GM12878 (cell line): ENCODE data around the gene ATXN7L1. TPM values are rescaled to one million over a fixed set of nuclear protein-coding genes. Genes with fewer than 3 reads are reported as not detected.

Experiments used
- ATAC-seq: fragments of 200-7000 bp; cut with Tn5 transposase; 3 replicates; pipeline ENCODE4 v1.9.1; 2020; ENCODE audit warnings: mild to moderate bottlenecking, moderate library complexity
- BruUV-seq: library from RNA; stranded (reverse); fragments of 400-500 nt; replicated peaks from 2 replicates; lab custom pipeline; 2021; lab: Mats Ljungman, UMichigan
- CTCF ChIA-PET: fragments of 300-600 bp; sonication (Branson Sonifier 250); formaldehyde crosslinking; extraction: SDS; loops from one replicate; lab custom pipeline; 2021; ENCODE audit warnings: inconsistent platforms; lab: Yijun Ruan, JAX
- POLR2A ChIA-PET: fragments of 350-600 bp; formaldehyde crosslinking; extraction: SDS; loops from one replicate; lab custom pipeline; 2021; ENCODE audit warnings: inconsistent platforms; lab: Charles Lee
- RAD21 ChIA-PET: fragments of 300-600 bp; sonication (Branson Sonifier 250); formaldehyde crosslinking; loops from one replicate; lab custom pipeline; 2023; ENCODE audit warnings: antibody characterized with exemption; ENCODE audit not compliant: unreplicated experiment; lab: Charles Lee
- SMC1A ChIA-PET: fragments of 300-600 bp; sonication (Branson Sonifier 250); formaldehyde crosslinking; loops from one replicate; lab custom pipeline; 2023; ENCODE audit not compliant: unreplicated experiment, uncharacterized antibody; lab: Charles Lee
- DNase-seq: peaks from one replicate; pipeline ENCODE4 v3.0.0-alpha.2; 2011; ENCODE audit warnings: low read depth, low spot score
- FAIRE-seq: peaks from 3 replicates; lab custom pipeline; 2011; peaks lifted over from hg19 to GRCh38; lab: Jason Lieb, UNC
- H2AFZ ChIP-seq: 2 replicates; pipeline ENCODE4 v1.6.0; 2011; ENCODE audit warnings: low read depth, low read length, control low read depth; ENCODE audit not compliant: control insufficient read depth
- H3K27ac ChIP-seq: 2 replicates; pipeline ENCODE4 v1.5.1; 2011; ENCODE audit warnings: control low read depth; ENCODE audit not compliant: control insufficient read depth, insufficient read depth
- H3K27me3 ChIP-seq, 2 experiments: replicated peaks in 1 of 2; 2 replicates each; pipeline versions ENCODE4 v1.6.0 to v1.6.1; 2011; ENCODE audit warnings: low read length in 1 of 2; ENCODE audit not compliant: control insufficient read depth in 2 of 2, insufficient read depth in 2 of 2
- H3K36me3 ChIP-seq, 2 experiments: 2 replicates each; pipeline ENCODE4 v1.5.1; 2011; ENCODE audit warnings: low read length in 1 of 2; ENCODE audit not compliant: control insufficient read depth in 2 of 2, insufficient read depth in 2 of 2
- H3K4me1 ChIP-seq: 2 replicates; pipeline ENCODE4 v1.6.1; 2011; ENCODE audit warnings: mild to moderate bottlenecking, low read length, moderate library complexity, mixed read lengths; ENCODE audit not compliant: control insufficient read depth, insufficient read depth
- H3K4me2 ChIP-seq: 2 replicates; pipeline ENCODE4 v1.6.0; 2011; ENCODE audit warnings: control low read depth; ENCODE audit not compliant: control insufficient read depth, insufficient read depth
- H3K4me3 ChIP-seq: fragments of 200-600 bp; sonication (generic); 2 replicates; pipeline ENCODE4 v1.5.1; 2016
- H3K79me2 ChIP-seq: 2 replicates; pipeline ENCODE4 v1.6.0; 2011; ENCODE audit warnings: low read length; ENCODE audit not compliant: control insufficient read depth, insufficient read depth
- H3K9ac ChIP-seq: 2 replicates; pipeline ENCODE4 v1.8.0; 2011; ENCODE audit warnings: low read length, control low read depth, mixed read lengths; ENCODE audit not compliant: control insufficient read depth, insufficient read depth
- H3K9me3 ChIP-seq: replicated peaks from 3 replicates; pipeline ENCODE4 v1.5.1; 2011; ENCODE audit warnings: mild to moderate bottlenecking, low read length; ENCODE audit not compliant: control insufficient read depth, insufficient read depth
- H4K20me1 ChIP-seq: 2 replicates; pipeline ENCODE4 v1.6.0; 2011; ENCODE audit not compliant: control insufficient read depth, insufficient read depth
- BCLAF1 ChIP-seq: fragments of 450-650 bp; IDR thresholded peaks from 2 replicates; pipeline ENCODE4 v1.6.1; 2017; ENCODE audit warnings: antibody characterized with exemption, mild to moderate bottlenecking, moderate library complexity
- BMI1 ChIP-seq: fragments of 450-650 bp; IDR thresholded peaks from 2 replicates; pipeline ENCODE4 v1.6.1; 2016; ENCODE audit warnings: mild to moderate bottlenecking, moderate library complexity, borderline replicate concordance
- CBX3 ChIP-seq: fragments of 200-600 bp; sonication (generic); IDR thresholded peaks from 2 replicates; pipeline ENCODE4 v1.6.1; 2016; ENCODE audit warnings: low read depth, borderline replicate concordance
- CEBPZ ChIP-seq: fragments of 150-350 bp; IDR thresholded peaks from 2 replicates; pipeline ENCODE4 v1.6.1; 2016; ENCODE audit warnings: low read depth, low read length
- HSF1 ChIP-seq: fragments of 150-350 bp; IDR thresholded peaks from 2 replicates; pipeline ENCODE4 v1.6.1; 2014; ENCODE audit warnings: mild to moderate bottlenecking, low read depth, low read length
- IKZF2 ChIP-seq, 2 experiments: fragments of 450-650 bp; IDR thresholded peaks; 2 replicates each; pipeline ENCODE4 v1.6.1; 2017; ENCODE audit warnings: mild to moderate bottlenecking in 2 of 2, moderate library complexity in 2 of 2
- KDM1A ChIP-seq: fragments of 200-600 bp; sonication (generic); IDR thresholded peaks from 2 replicates; pipeline ENCODE4 v1.6.1; 2016; ENCODE audit warnings: borderline replicate concordance
- MYC ChIP-seq: IDR thresholded peaks from 2 replicates; pipeline ENCODE4 v1.6.1; 2011; ENCODE audit warnings: mild to moderate bottlenecking, low read length, moderate library complexity, inconsistent platforms; ENCODE audit not compliant: insufficient read depth, insufficient replicate concordance, insufficient read length, severe bottlenecking
- NFIC ChIP-seq: IDR thresholded peaks from 2 replicates; pipeline ENCODE4 v1.6.1; 2012; ENCODE audit warnings: low read depth, mild to moderate bottlenecking, inconsistent platforms, low read length, moderate library complexity
- POLR2A ChIP-seq: IDR thresholded peaks from 2 replicates; pipeline ENCODE4 v1.6.1; 2011; ENCODE audit warnings: low read depth, mild to moderate bottlenecking, low read length
- STAT3 ChIP-seq: IDR thresholded peaks from 2 replicates; pipeline ENCODE4 v1.6.1; 2011; ENCODE audit warnings: low read depth, low read length, improper control_type of control experiment
- ZNF622 ChIP-seq: fragments of 450-650 bp; IDR thresholded peaks from 2 replicates; pipeline ENCODE4 v1.6.1; 2017; ENCODE audit warnings: mild to moderate bottlenecking, inconsistent platforms
- WGBS: methylation state at CpG from one replicate; pipeline ENCODE4 v1.1.6; 2016; ENCODE audit warnings: low lambda C conversion rate; ENCODE audit not compliant: insufficient replicate concordance, insufficient coverage; ENCODE audit errors: missing lambda C conversion rate; 5-methylcytosine and 5-hydroxymethylcytosine counted together
- in situ Hi-C: fragments of 300-500 bp; cut with MboI; formaldehyde crosslinking; loops from 9 replicates; pipeline ENCODE4 v1.14.3; 2018; ENCODE audit warnings: mixed read lengths
- intact Hi-C: fragments of 100-400 bp; cut with micrococcal nuclease; formaldehyde crosslinking; loops from one replicate; pipeline ENCODE4 v1.14.2; 2022; ENCODE audit not compliant: unreplicated experiment
- polyA plus RNA-seq, 11 experiments: library from polyadenylated mRNA; depleted of rRNA in 4 of 11; unstranded in 6 of 11; stranded (reverse) in 5 of 11; fragments of >200 nt; fragmentation: Nextera tagmentation in 4 of 11; fragmentation: Illumina TruSeq in 1 of 11; extraction: Ambion mirVana in 4 of 11; extraction: Trizol in 1 of 11; gene quantifications; 1 replicate in 1 of 11; 2 replicates in 10 of 11; pipeline versions ENCODE4 v1.2.1 to v1.2.3, GENCODE V29; 2011 to 2016; ENCODE audit warnings: inconsistent platforms in 2 of 11, missing spikeins in 2 of 11, low read depth in 1 of 11
- total RNA-seq, 4 experiments: library from RNA; depleted of rRNA in 3 of 4; stranded (reverse); fragments of >200 nt in 3 of 4; fragmentation: Illumina TruSeq in 1 of 4; extraction: Trizol in 1 of 4; gene quantifications; 2 replicates each; pipeline versions ENCODE4 v1.2.1 to v1.2.3, GENCODE V29; 2013 to 2021

Gene ATXN7L1
- total and polyA plus RNA-seq, 10 of the 15 experiments (the other 5 are each of a cell fraction or from before 2014, with no cell fraction given), result 0.40 to 2.9 (median 1.2) TPM

GRCh38 chr7:105577251-105577650 is 299.1 kb downstream of the ATXN7L1 start:
- ChIA-PET POLR2A (no interaction called here), RAD21 (no interaction called here), SMC1A (interaction anchor here (0.6 to 1.2 kb wide), 2 partner anchors 61 to 1346 kb away, joined by 3 read pairs; no protein-coding TSS in a partner anchor), CTCF (interaction anchor here (0.6 to 1.3 kb wide), 3 partner anchors 10 to 87 kb away, joined by 3 read pairs; no protein-coding TSS in a partner anchor)
- Histone ChIP-seq H3K4me3 (no peak overlapping the region), H3K27me3 (no peaks in the 10 kb centered on the region), H2AFZ (no peak overlapping the region), H3K4me2 (no peak overlapping the region), H3K36me3 (no peaks in the 10 kb centered on the region), H3K4me1 (no peaks in the 10 kb centered on the region), H3K9me3 (no peaks in the 10 kb centered on the region; the same call in 2 of the 3 replicates), H3K27ac (no peak overlapping the region), H3K9ac (no peak overlapping the region), H3K79me2 (no peaks in the 10 kb centered on the region), H4K20me1 (no peaks in the 10 kb centered on the region)
- TF ChIP-seq ZNF622 (no peak), STAT3 (no peak), NFIC (no peak), BMI1 (no peak), MYC (no peak), POLR2A (no peak), KDM1A (no peak), BCLAF1 (no peak), IKZF2 (IDR thresholded peaks at IDR 0.05) (no peak), CBX3 (no peak), HSF1 (no peak), CEBPZ (no peak)
- DNase-seq (no peak), FAIRE-seq (no peak), ATAC-seq (no peak)
- intact Hi-C loops (no loop called here), in situ Hi-C loops (no loop called here)
- 38% methylated on average over 1 of the region's 1 CpG for WGBS
- no TSS peak for BruUV-seq
